PFSK-1 (cell line): ENCODE results near the gene TEKT3.

Source experiments
- FOXP2 ChIP-seq: optimal IDR thresholded peaks from 2 replicates; pipeline ENCODE3; 2011; ENCODE audit warnings: borderline replicate concordance, control low read depth, inconsistent platforms; ENCODE audit not compliant: insufficient read depth; ENCODE audit errors: extremely low read length, extremely low read depth
- POLR2AphosphoS5 ChIP-seq: IDR thresholded peaks from 2 replicates; pipeline ENCODE4 v1.6.1; 2012; ENCODE audit warnings: low read depth, mild to moderate bottlenecking, control low read depth, low read length, moderate library complexity
- REST ChIP-seq, 2 experiments: IDR thresholded peaks; 2 replicates each; pipeline versions ENCODE4 v1.6.1 to v1.8.0; 2011 to 2012; ENCODE audit warnings: low read depth in 2 of 2, low read length in 2 of 2, control low read depth in 1 of 2, inconsistent platforms in 1 of 2, mild to moderate bottlenecking in 1 of 2, moderate library complexity in 1 of 2; ENCODE audit not compliant: insufficient read depth in 1 of 2
- SIN3A ChIP-seq: IDR thresholded peaks from 2 replicates; pipeline ENCODE4 v1.6.1; 2012; ENCODE audit warnings: mild to moderate bottlenecking, low read length, moderate library complexity, borderline replicate concordance; ENCODE audit not compliant: insufficient read depth
- TAF1 ChIP-seq: IDR thresholded peaks from 2 replicates; pipeline ENCODE4 v1.6.1; 2012; ENCODE audit warnings: low read length, control low read depth, borderline replicate concordance; ENCODE audit not compliant: insufficient read depth

TEKT3 gene

GRCh38 chr17:15281909-15282308 lies 59.5 kb downstream of the TEKT3 start:
- no peak for TF ChIP-seq POLR2AphosphoS5
- no peak for TF ChIP-seq SIN3A
- TF ChIP-seq REST (IDR thresholded peaks at IDR 0.05; ENCODE audit: insufficient read depth in 1 of 2, low read depth in 2 of 2, low read length in 2 of 2), result no peak
- TF ChIP-seq FOXP2, result no peak
- no peak for TF ChIP-seq TAF1

- no peak for TF ChIP-seq SIN3A
- TF ChIP-seq POLR2AphosphoS5, result no peak
- TF ChIP-seq TAF1, result no peak
- no peak for TF ChIP-seq REST (IDR thresholded peaks at IDR 0.05; ENCODE audit: insufficient read depth in 1 of 2, low read depth in 2 of 2, low read length in 2 of 2)
- TF ChIP-seq FOXP2, result no peak
Measured at GRCh38 chr17:15278924-15279477, 62.4 kb downstream of the TEKT3 start.

- TF ChIP-seq TAF1 (no peak), SIN3A (no peak)
Measured at GRCh38 chr17:15278380-15278779, 63.0 kb downstream of the TEKT3 start.

GRCh38 chr17:15274017-15274416 lies 67.4 kb downstream of the TEKT3 start:
- no peak for TF ChIP-seq SIN3A
- TF ChIP-seq REST (IDR thresholded peaks at IDR 0.05; ENCODE audit: insufficient read depth in 1 of 2, low read depth in 2 of 2, low read length in 2 of 2), result no peak
- no peak for TF ChIP-seq POLR2AphosphoS5
- TF ChIP-seq FOXP2, result no peak
- TF ChIP-seq TAF1, result no peak

- no peak for TF ChIP-seq POLR2AphosphoS5
- TF ChIP-seq SIN3A, result no peak
- TF ChIP-seq REST (IDR thresholded peaks at IDR 0.05; ENCODE audit: insufficient read depth in 1 of 2, low read depth in 2 of 2, low read length in 2 of 2), result no peak
- TF ChIP-seq FOXP2, result no peak
- TF ChIP-seq TAF1, result no peak
Measured at GRCh38 chr17:15273141-15273793, 68.1 kb downstream of the TEKT3 start.
